ENCODE measurements around the gene CES4A.

DNA sequence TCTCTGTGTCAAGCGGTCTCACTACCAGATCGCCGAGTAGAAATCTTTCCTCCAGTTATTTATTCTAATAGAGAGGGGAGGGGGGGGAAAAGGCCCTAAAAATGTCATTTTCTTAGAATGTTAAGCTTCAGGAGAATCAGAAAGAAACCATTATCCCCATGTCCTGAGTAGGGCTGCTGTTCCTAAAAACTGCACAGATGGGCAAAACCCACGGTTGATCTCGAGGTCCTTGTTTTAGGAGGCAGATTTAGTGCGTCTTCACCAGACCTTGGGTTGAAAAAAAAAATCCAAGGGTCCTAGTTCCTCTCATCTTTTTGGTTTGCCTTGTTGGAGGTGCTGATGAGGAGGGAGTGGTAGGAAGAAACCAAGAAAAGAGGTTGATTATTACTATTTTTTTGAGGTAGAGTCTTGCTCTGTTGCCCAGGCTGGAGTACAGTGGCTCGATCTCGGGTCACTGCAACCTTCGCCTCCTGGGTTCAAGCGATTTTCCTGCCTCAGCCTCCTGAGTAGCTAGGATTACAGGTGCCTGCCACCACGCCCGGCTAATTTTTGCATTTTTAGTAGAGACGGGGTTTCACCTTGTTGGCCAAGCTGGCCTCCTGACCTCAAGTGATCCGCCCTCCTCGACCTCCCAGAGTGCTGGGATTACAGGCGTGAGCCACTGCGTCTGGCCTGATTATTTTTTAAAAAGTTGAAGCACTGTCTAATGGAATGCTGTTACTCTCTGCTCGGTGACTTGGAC is 42.0 kb downstream of the CES4A start:
- no peak for TF ChIP-seq FOXM1 (IDR thresholded peaks at IDR 0.05; ENCODE audit: low read depth)
- TF ChIP-seq, protein P1, sequence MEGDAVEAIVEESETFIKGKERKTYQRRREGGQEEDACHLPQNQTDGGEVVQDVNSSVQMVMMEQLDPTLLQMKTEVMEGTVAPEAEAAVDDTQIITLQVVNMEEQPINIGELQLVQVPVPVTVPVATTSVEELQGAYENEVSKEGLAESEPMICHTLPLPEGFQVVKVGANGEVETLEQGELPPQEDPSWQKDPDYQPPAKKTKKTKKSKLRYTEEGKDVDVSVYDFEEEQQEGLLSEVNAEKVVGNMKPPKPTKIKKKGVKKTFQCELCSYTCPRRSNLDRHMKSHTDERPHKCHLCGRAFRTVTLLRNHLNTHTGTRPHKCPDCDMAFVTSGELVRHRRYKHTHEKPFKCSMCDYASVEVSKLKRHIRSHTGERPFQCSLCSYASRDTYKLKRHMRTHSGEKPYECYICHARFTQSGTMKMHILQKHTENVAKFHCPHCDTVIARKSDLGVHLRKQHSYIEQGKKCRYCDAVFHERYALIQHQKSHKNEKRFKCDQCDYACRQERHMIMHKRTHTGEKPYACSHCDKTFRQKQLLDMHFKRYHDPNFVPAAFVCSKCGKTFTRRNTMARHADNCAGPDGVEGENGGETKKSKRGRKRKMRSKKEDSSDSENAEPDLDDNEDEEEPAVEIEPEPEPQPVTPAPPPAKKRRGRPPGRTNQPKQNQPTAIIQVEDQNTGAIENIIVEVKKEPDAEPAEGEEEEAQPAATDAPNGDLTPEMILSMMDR (IDR thresholded peaks at IDR 0.05), result no peak
- no peak for TF ChIP-seq EP300 (IDR thresholded peaks at IDR 0.05; ENCODE audit: borderline replicate concordance in 1 of 2, low read depth in 1 of 2, low read length in 1 of 2)
- TF ChIP-seq GABPA (IDR thresholded peaks at IDR 0.05; ENCODE audit: low read depth), result no peak
- no peak for TF ChIP-seq POLR2AphosphoS5 (IDR thresholded peaks at IDR 0.05; ENCODE audit: low read depth, low read length)
- TF ChIP-seq, protein P2, sequence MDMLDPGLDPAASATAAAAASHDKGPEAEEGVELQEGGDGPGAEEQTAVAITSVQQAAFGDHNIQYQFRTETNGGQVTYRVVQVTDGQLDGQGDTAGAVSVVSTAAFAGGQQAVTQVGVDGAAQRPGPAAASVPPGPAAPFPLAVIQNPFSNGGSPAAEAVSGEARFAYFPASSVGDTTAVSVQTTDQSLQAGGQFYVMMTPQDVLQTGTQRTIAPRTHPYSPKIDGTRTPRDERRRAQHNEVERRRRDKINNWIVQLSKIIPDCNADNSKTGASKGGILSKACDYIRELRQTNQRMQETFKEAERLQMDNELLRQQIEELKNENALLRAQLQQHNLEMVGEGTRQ (IDR thresholded peaks at IDR 0.05; ENCODE audit: borderline replicate concordance, low read depth, low read length), result no peak
- TF ChIP-seq, protein P3, sequence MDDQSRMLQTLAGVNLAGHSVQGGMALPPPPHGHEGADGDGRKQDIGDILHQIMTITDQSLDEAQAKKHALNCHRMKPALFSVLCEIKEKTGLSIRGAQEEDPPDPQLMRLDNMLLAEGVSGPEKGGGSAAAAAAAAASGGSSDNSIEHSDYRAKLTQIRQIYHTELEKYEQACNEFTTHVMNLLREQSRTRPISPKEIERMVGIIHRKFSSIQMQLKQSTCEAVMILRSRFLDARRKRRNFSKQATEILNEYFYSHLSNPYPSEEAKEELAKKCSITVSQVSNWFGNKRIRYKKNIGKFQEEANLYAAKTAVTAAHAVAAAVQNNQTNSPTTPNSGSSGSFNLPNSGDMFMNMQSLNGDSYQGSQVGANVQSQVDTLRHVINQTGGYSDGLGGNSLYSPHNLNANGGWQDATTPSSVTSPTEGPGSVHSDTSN (IDR thresholded peaks at IDR 0.05), result no peak
- TF ChIP-seq RAD21 (IDR thresholded peaks at IDR 0.05; ENCODE audit: low read length), result no peak
- no peak for TF ChIP-seq TAF1 (IDR thresholded peaks at IDR 0.05; ENCODE audit: borderline replicate concordance, low read depth, low read length)
- no peak for TF ChIP-seq ELF1 (IDR thresholded peaks at IDR 0.05)
- TF ChIP-seq, protein P4, sequence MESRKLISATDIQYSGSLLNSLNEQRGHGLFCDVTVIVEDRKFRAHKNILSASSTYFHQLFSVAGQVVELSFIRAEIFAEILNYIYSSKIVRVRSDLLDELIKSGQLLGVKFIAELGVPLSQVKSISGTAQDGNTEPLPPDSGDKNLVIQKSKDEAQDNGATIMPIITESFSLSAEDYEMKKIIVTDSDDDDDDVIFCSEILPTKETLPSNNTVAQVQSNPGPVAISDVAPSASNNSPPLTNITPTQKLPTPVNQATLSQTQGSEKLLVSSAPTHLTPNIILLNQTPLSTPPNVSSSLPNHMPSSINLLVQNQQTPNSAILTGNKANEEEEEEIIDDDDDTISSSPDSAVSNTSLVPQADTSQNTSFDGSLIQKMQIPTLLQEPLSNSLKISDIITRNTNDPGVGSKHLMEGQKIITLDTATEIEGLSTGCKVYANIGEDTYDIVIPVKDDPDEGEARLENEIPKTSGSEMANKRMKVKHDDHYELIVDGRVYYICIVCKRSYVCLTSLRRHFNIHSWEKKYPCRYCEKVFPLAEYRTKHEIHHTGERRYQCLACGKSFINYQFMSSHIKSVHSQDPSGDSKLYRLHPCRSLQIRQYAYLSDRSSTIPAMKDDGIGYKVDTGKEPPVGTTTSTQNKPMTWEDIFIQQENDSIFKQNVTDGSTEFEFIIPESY (IDR thresholded peaks at IDR 0.05; ENCODE audit: borderline replicate concordance, low read depth), result no peak
